Left colon (tissue), 2 donors: ENCODE data around the gene ZNF566. TPM values are rescaled to one million over a fixed set of nuclear protein-coding genes. Genes with fewer than 3 reads are reported as not detected.
A peak's percentile ranks its signal among the peaks of the same experiment; 100 is the strongest.

ENCODE experiments used
- ATAC-seq: fragments of 200-7000 bp; cut with Tn5 transposase; one replicate; pipeline ENCODE4 v1.9.1; 2020; ENCODE audit warnings: mild to moderate bottlenecking, moderate library complexity
- DNase-seq, 2 donors: peaks; one replicate each; pipeline ENCODE4 v3.0.0-alpha.2; 2020
- intact Hi-C, 2 donors: fragments of 100-400 bp; cut with DNase I in 1 of 2; cut with micrococcal nuclease in 1 of 2; formaldehyde crosslinking; loops; one replicate each; pipeline versions ENCODE4 v1.11.2 to v1.14.0; 2022; cut with DNase I, micrococcal nuclease
- total RNA-seq, 2 donors: library from RNA; stranded (reverse); fragmentation: NEBNext Ultra II Directional; extraction: Animal tissue kit (Norgen Biotek cat#: 25700); gene quantifications; one replicate each; pipeline ENCODE4 v1.2.1, GENCODE V29; 2021
- donor health status: DM: no; HTN: no; CAD: no.
- donor health status: DM: yes; HTN: yes; CAD: no.

The ZNF566 gene
- total RNA-seq, 2 donors from 2014 or later, result 5.7 to 6.8 TPM

GRCh38 chr19:36460046-36460445 lies 29.3 kb downstream of the ZNF566 start:
- no peak for DNase-seq
- intact Hi-C loops, result no loop called here
- no peak for ATAC-seq

GRCh38 chr19:36456831-36457230 lies 32.5 kb downstream of the ZNF566 start:
- ATAC-seq, result no peak
- intact Hi-C loops, result no loop called here
- no peak for DNase-seq

- DNase-seq (no peak), ATAC-seq (no peak)
- intact Hi-C loops, result no loop called here
Observed at GRCh38 chr19:36449059-36449670, 40.2 kb downstream of the ZNF566 start.

- no peak for DNase-seq
- no peak for ATAC-seq
- intact Hi-C loops, result no loop called here
Observed at GRCh38 chr19:36441339-36441738, 48.0 kb downstream of the ZNF566 start.

GRCh38 chr19:36436531-36436930 lies 52.8 kb downstream of the ZNF566 start:
- intact Hi-C loops, result no loop called here
- ATAC-seq, result no peak
- DNase-seq, result no peak

GRCh38 chr19:36423925-36424324 lies 65.4 kb downstream of the ZNF566 start:
- intact Hi-C loops, result no loop called here
- no peak for ATAC-seq

GRCh38 chr19:36421749-36422481 lies 67.4 kb downstream of the ZNF566 start:
- DNase-seq, result no peak
- no peak for ATAC-seq
- intact Hi-C loops, result no loop called here

More at GRCh38 chr19:36423925-36424324, 65.4 kb downstream of the ZNF566 start:
- DNase-seq, result no peak

- ATAC-seq (no peak), DNase-seq (no peak)
- intact Hi-C loops, result no loop called here
Observed at GRCh38 chr19:36420961-36421748, 68.2 kb downstream of the ZNF566 start.

GRCh38 chr19:36418287-36419001 lies 70.9 kb downstream of the ZNF566 start, which contains the start of gene ZFP82:
ZFP82 (minus strand) TSS chr19:36418644; CDS start chr19:36409789, 8,855 bp downstream.
- peak; percentile 68 to 75 for DNase-seq
- intact Hi-C loops, result no loop called here
- peak; percentile 98 for ATAC-seq

GRCh38 chr19:36417752-36418286 lies 71.5 kb downstream of the ZNF566 start:
- DNase-seq (no peak), ATAC-seq (no peak)
- intact Hi-C loops, result no loop called here

GRCh38 chr19:36409841-36410240 lies 79.5 kb downstream of the ZNF566 start:
- intact Hi-C loops, result no loop called here
- ATAC-seq (no peak), DNase-seq (no peak)

GRCh38 chr19:36408101-36408500 lies 81.3 kb downstream of the ZNF566 start:
- ATAC-seq (no peak), DNase-seq (no peak)
- intact Hi-C loops, result no loop called here

- ATAC-seq (no peak), DNase-seq (no peak)
- intact Hi-C loops, result no loop called here
Observed at GRCh38 chr19:36404498-36404897, 84.9 kb downstream of the ZNF566 start.

GRCh38 chr19:36401475-36401874 lies 87.9 kb downstream of the ZNF566 start:
- DNase-seq (no peak), ATAC-seq (no peak)
- intact Hi-C loops, result no loop called here

GRCh38 chr19:36398571-36398970 lies 90.8 kb downstream of the ZNF566 start:
- no peak for DNase-seq
- intact Hi-C loops, result no loop called here
- no peak for ATAC-seq
